ENCODE data around the gene ZNF18. TPM values are rescaled to one million over a fixed set of nuclear protein-coding genes. Genes with fewer than 3 reads are reported as not detected.

Gene ZNF18, protein sequence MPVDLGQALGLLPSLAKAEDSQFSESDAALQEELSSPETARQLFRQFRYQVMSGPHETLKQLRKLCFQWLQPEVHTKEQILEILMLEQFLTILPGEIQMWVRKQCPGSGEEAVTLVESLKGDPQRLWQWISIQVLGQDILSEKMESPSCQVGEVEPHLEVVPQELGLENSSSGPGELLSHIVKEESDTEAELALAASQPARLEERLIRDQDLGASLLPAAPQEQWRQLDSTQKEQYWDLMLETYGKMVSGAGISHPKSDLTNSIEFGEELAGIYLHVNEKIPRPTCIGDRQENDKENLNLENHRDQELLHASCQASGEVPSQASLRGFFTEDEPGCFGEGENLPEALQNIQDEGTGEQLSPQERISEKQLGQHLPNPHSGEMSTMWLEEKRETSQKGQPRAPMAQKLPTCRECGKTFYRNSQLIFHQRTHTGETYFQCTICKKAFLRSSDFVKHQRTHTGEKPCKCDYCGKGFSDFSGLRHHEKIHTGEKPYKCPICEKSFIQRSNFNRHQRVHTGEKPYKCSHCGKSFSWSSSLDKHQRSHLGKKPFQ
- 10 to 100 TPM; 12.8 to 14.7 (median 13.8) TPM for total RNA-seq
- total RNA-seq (2013): 22.1 TPM
- 11.6 to 32.3 (median 21.7) reads per million in 29 experiments for total RNA-seq

DNA sequence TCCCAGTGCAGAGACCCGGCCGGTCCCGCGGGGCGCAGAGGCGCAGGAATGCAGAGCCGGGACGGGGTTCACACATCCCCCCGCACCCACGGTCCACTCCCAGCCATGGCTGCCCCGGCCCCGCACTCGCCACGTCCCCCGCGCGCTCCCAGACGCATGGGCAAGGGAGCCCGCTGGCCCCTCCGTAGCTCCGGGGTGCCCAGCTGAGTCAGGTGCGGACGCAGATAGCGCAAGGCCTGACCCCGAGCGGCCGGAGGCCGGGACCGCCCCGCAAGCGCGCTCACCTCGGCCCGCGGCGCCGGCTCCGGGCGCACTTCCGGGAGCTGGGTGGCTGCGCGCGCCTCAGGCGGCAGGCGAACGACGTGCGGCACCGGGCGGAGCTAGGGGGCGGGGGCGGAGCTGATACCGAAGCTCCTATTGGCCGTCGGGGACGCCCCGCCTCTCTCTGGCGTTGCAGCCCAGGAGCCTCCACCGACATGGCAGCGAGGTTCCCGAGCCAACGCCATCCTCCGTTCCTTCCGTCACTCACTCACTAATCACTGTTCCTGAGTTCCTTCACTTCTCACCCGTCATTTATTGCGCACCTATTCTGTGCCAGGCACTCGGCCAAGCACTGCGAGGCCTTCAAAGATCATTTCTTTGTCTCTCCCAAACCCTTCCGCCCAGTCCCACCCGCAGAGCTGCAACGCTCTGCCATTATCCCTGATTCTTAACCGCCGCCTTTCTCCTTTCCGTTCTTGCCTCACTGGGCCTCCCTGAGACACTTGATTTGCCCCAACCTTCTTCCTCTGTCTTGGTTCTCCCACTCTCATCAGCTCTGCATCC lies at the start of gene ZNF18:
TSS of gene ZNF18 (minus strand) at position 329 of the 825 bp plus-strand sequence. CDS start 4,646 bp downstream, outside the sequence.
- no peaks in the 10 kb centered on the region for H3K9me3 ChIP-seq
- H3K27me3 Mint-ChIP-seq: no peaks in the 10 kb centered on the region
- H3K27me3 ChIP-seq (replicated peaks in 1 of 2; ENCODE audit: control insufficient read depth in 2 of 2, extremely low read depth in 1 of 2, insufficient read depth in 2 of 2, low read length in 1 of 2): no peaks in the 10 kb centered on the region
- peak within 1 kb of the TSS; percentile 65 for H3K27ac ChIP-seq (ENCODE audit: low read length)
- peak within 1 kb of the TSS; percentile 65 to 74 for H3K4me3 ChIP-seq (ENCODE audit: control insufficient read depth in 1 of 2, extremely low read depth in 1 of 2, low read length in 1 of 2)
- peaks cover 0 to 6% (median 0%) of the 10 kb centered on the region in 3 donors for H3K9me3 Mint-ChIP-seq
- ATAC-seq (replicated peaks in 1 of 4) (peak; percentile 98 to 100 (median 99)), DNase-seq (peak; percentile 85 to 98 (median 95))
- POLR2A ChIA-PET: interaction anchor here (0.5 to 3.3 kb wide), 18 partner anchors 10 to 1021 kb away, joined by 3 to 85 read pairs (median 4); partner anchors contain the start of genes MAP2K4 (in 2 of the 2) and ELAC2 (in 1 of the 2)
- peak within 1 kb of the TSS; percentile 93 to 94 for H3K27ac Mint-ChIP-seq
- CTCF ChIA-PET: interaction anchor here (0.6 to 2.6 kb wide), 8 partner anchors 19 to 1021 kb away, joined by 3 to 32 read pairs (median 4); partner anchors contain the start of genes ELAC2 (in 1 of the 2) and MAP2K4 (in 1 of the 2)
- H3K36me3 Mint-ChIP-seq: peaks cover 10% of the 10 kb centered on the region
- H3K4me3 Mint-ChIP-seq: peak within 1 kb of the TSS; percentile 90 to 96 (median 93)
- H3K36me3 ChIP-seq (ENCODE audit: control insufficient read depth in 2 of 2, extremely low read depth in 1 of 2, insufficient read depth in 1 of 2, low read length in 1 of 2): peaks cover 0 to 1% of the 10 kb centered on the region in 2 donors
- H3K4me1 Mint-ChIP-seq: peaks cover 22 to 27% (median 26%) of the 10 kb centered on the region in 3 donors
- H3K4me1 ChIP-seq (ENCODE audit: control insufficient read depth in 1 of 2, extremely low read depth in 1 of 2, insufficient read depth in 2 of 2, low read length in 2 of 2): peaks cover 3 to 11% of the 10 kb centered on the region in 2 experiments
- WGBS (ENCODE audit: insufficient coverage): under 1% methylated on average over 72 of the region's 74 CpGs

DNA sequence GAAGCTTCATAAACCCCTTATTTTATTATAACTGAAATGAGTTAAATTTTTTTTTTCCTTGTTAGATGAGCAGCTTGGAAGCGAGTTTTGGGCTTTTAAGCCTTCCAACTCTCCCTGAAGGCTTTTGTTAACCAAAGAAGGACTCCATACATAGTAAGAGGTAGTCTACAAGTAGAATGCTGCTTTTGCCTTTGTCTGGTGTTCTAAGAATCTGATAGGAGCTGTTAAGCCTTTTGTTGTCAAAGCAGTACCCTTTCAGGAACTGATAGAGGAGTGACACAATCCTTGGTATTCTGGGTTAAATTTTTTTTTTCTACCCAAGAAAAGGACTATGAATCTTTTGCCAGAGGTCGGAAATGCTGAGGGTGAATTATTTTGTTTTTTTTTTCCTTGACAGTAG lies 49.5 kb upstream of the ZNF18 start:
- Histone ChIP-seq H3K27me3 (replicated peaks in 1 of 2; ENCODE audit: control insufficient read depth in 2 of 2, extremely low read depth in 1 of 2, insufficient read depth in 2 of 2, low read length in 1 of 2) (no peaks in the 10 kb centered on the region), H3K36me3 (ENCODE audit: control insufficient read depth in 2 of 2, extremely low read depth in 1 of 2, insufficient read depth in 1 of 2, low read length in 1 of 2) (no peaks in the 10 kb centered on the region), H3K4me3 (ENCODE audit: control insufficient read depth in 1 of 2, extremely low read depth in 1 of 2, low read length in 1 of 2) (no peak overlapping the region), H3K4me1 (ENCODE audit: control insufficient read depth in 1 of 2, extremely low read depth in 1 of 2, insufficient read depth in 2 of 2, low read length in 2 of 2) (peaks cover 3 to 10% of the 10 kb centered on the region in 2 experiments), H3K27ac (ENCODE audit: low read length) (no peak overlapping the region), H3K9me3 (no peaks in the 10 kb centered on the region)
- Mint-ChIP-seq H3K27ac (no peak overlapping the region), H3K9me3 (no peaks in the 10 kb centered on the region), H3K36me3 (peaks cover 4% of the 10 kb centered on the region), H3K27me3 (no peaks in the 10 kb centered on the region), H3K4me1 (peaks cover 84 to 89% (median 85%) of the 10 kb centered on the region in 3 donors), H3K4me3 (no peak overlapping the region)
- WGBS (ENCODE audit: insufficient coverage): no CpG with 5 or more reads among the region's 2 CpGs
- CTCF ChIA-PET: no interaction called here
- POLR2A ChIA-PET: interaction anchor here in 1 of 2 donors (0.6 kb wide), 1 partner anchor 43 kb away, joined by 3 read pairs; no protein-coding TSS in a partner anchor
- ATAC-seq (replicated peaks in 1 of 4): no peak
- no peak for DNase-seq

DNA sequence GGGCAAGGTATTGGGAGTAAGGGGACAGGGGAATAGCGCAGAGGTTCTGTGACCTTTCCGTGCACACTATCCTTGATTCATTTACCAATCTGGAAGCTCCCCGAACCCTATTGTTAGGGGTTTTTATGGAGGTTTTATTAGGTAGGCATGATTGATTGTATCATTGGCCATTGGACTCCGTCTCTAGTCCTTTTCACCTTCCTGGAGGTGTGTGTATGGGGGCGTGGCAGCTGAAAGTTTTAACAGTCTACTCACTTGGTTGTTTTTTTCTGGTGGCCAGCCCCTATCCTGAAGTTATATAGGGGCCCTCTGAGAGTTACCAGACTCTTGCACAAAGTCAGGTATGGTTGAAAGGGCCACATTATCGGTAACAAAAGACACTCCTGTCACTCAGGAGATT lies 46.4 kb upstream of the ZNF18 start:
- ChIA-PET POLR2A (interaction anchor here in 1 of 2 donors (0.8 kb wide), 1 partner anchor 46 kb away, joined by 3 read pairs; the partner anchor contains the start of gene ZNF18), CTCF (no interaction called here)
- H3K36me3 ChIP-seq (ENCODE audit: control insufficient read depth in 2 of 2, extremely low read depth in 1 of 2, insufficient read depth in 1 of 2, low read length in 1 of 2): no peaks in the 10 kb centered on the region
- Mint-ChIP-seq H3K4me1 (peaks cover 77 to 85% (median 79%) of the 10 kb centered on the region in 3 donors), H3K9me3 (no peaks in the 10 kb centered on the region), H3K36me3 (peaks cover 7% of the 10 kb centered on the region), H3K27ac (no peak overlapping the region), H3K27me3 (no peaks in the 10 kb centered on the region), H3K4me3 (no peak overlapping the region)
- no peak overlapping the region for H3K27ac ChIP-seq (ENCODE audit: low read length)
- peaks cover 0 to 8% of the 10 kb centered on the region in 2 experiments for H3K4me1 ChIP-seq (ENCODE audit: control insufficient read depth in 1 of 2, extremely low read depth in 1 of 2, insufficient read depth in 2 of 2, low read length in 2 of 2)
- H3K27me3 ChIP-seq (replicated peaks in 1 of 2; ENCODE audit: control insufficient read depth in 2 of 2, extremely low read depth in 1 of 2, insufficient read depth in 2 of 2, low read length in 1 of 2): no peaks in the 10 kb centered on the region
- WGBS (ENCODE audit: insufficient coverage): 100% methylated on average over 1 of the region's 6 CpGs
- no peaks in the 10 kb centered on the region for H3K9me3 ChIP-seq
- ATAC-seq (replicated peaks in 1 of 4): no peak
- DNase-seq: no peak
- H3K4me3 ChIP-seq (ENCODE audit: control insufficient read depth in 1 of 2, extremely low read depth in 1 of 2, low read length in 1 of 2): no peak overlapping the region

DNA sequence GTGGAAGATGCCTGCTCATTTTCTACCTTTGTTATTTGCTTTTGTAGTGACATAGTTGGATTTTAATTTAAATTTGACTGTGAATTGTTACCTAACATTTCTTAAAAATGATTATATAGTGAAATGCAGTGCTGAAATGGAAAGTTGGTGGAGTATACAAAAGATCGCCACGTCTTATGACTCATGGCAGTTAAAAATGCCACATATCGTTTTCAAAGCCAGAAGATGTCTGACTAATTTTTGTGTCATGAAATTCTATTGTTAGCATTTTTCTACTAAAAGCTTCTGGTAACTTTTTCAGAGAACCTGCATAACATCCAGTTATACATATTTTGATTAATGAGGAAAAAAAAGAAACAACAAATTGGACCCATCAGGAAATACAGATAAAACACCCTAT lies 44.0 kb upstream of the ZNF18 start:
- ATAC-seq (replicated peaks in 1 of 4) (no peak), DNase-seq (no peak)
- Mint-ChIP-seq H3K9me3 (no peaks in the 10 kb centered on the region), H3K27me3 (no peaks in the 10 kb centered on the region), H3K36me3 (peaks cover 16% of the 10 kb centered on the region), H3K27ac (no peak overlapping the region), H3K4me3 (no peak overlapping the region), H3K4me1 (peaks cover 76 to 83% (median 77%) of the 10 kb centered on the region in 3 donors)
- H3K27ac ChIP-seq (ENCODE audit: low read length): no peak overlapping the region
- no peaks in the 10 kb centered on the region for H3K9me3 ChIP-seq
- H3K27me3 ChIP-seq (replicated peaks in 1 of 2; ENCODE audit: control insufficient read depth in 2 of 2, extremely low read depth in 1 of 2, insufficient read depth in 2 of 2, low read length in 1 of 2): no peaks in the 10 kb centered on the region
- POLR2A ChIA-PET: no interaction called here
- CTCF ChIA-PET: interaction anchor here in 1 of 2 donors (0.7 kb wide), 1 partner anchor 961 kb away, joined by 3 read pairs; no protein-coding TSS in a partner anchor
- H3K4me1 ChIP-seq (ENCODE audit: control insufficient read depth in 1 of 2, extremely low read depth in 1 of 2, insufficient read depth in 2 of 2, low read length in 2 of 2): peaks cover 0 to 8% of the 10 kb centered on the region in 2 experiments
- no peak overlapping the region for H3K4me3 ChIP-seq (ENCODE audit: control insufficient read depth in 1 of 2, extremely low read depth in 1 of 2, low read length in 1 of 2)
- no CpG with 5 or more reads among the region's 3 CpGs for WGBS (ENCODE audit: insufficient coverage)
- H3K36me3 ChIP-seq (ENCODE audit: control insufficient read depth in 2 of 2, extremely low read depth in 1 of 2, insufficient read depth in 1 of 2, low read length in 1 of 2): no peaks in the 10 kb centered on the region

DNA sequence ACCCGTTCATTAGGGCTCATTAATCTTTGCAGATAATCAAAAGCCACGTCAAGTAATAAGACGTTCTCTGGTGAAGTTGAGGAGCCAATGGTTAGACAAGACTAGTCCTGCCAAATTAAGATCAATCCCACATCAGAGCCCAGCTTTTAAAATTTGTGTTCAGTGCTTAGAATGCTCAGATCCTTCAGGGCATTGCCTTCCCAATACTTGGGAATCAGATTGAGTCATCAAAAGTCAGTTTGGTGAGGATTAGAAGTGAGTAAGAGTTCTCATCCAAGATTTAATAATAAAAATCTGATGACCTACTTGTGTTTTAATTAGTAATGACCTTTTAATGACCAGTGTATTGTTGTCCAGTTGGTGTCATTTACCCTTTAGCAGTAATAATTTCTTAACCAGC lies 43.2 kb upstream of the ZNF18 start:
- no peaks in the 10 kb centered on the region for H3K27me3 ChIP-seq (replicated peaks in 1 of 2; ENCODE audit: control insufficient read depth in 2 of 2, extremely low read depth in 1 of 2, insufficient read depth in 2 of 2, low read length in 1 of 2)
- H3K27ac ChIP-seq (ENCODE audit: low read length): no peak overlapping the region
- no peaks in the 10 kb centered on the region for H3K9me3 Mint-ChIP-seq
- H3K4me3 ChIP-seq (ENCODE audit: control insufficient read depth in 1 of 2, extremely low read depth in 1 of 2, low read length in 1 of 2): no peak overlapping the region
- ChIA-PET POLR2A (no interaction called here), CTCF (interaction anchor here in 1 of 2 donors (0.5 kb wide), 1 partner anchor 87 kb away, joined by 3 read pairs; no protein-coding TSS in a partner anchor)
- H3K4me1 ChIP-seq (ENCODE audit: control insufficient read depth in 1 of 2, extremely low read depth in 1 of 2, insufficient read depth in 2 of 2, low read length in 2 of 2): peaks cover 0 to 8% of the 10 kb centered on the region in 2 experiments
- no peaks in the 10 kb centered on the region for H3K9me3 ChIP-seq
- no peak overlapping the region for H3K4me3 Mint-ChIP-seq
- peaks cover 71 to 76% (median 72%) of the 10 kb centered on the region in 3 donors for H3K4me1 Mint-ChIP-seq
- H3K36me3 ChIP-seq (ENCODE audit: control insufficient read depth in 2 of 2, extremely low read depth in 1 of 2, insufficient read depth in 1 of 2, low read length in 1 of 2): no peaks in the 10 kb centered on the region
- no peak overlapping the region for H3K27ac Mint-ChIP-seq
- no peaks in the 10 kb centered on the region for H3K27me3 Mint-ChIP-seq
- H3K36me3 Mint-ChIP-seq: peaks cover 19% of the 10 kb centered on the region
- ATAC-seq (replicated peaks in 1 of 4): no peak
- WGBS (ENCODE audit: insufficient coverage): no CpG with 5 or more reads among the region's 3 CpGs
- no peak for DNase-seq

Measured in T-cell (primary cell).